HepG2 (cell line): ENCODE measurements around the gene UVSSA. TPM values are rescaled to one million over a fixed set of nuclear protein-coding genes. Genes with fewer than 3 reads are reported as not detected.

Experiments used
- ARID5B ChIP-seq: IDR thresholded peaks from 2 replicates; pipeline ENCODE4 v1.4.0; 2020; ENCODE audit warnings: mild to moderate bottlenecking, missing genetic modification reagents
- ASH2L ChIP-seq: fragments of 300-600, 200-600 bp; sonication (generic); IDR thresholded peaks from 2 replicates; pipeline ENCODE4 v1.7.0; 2017; ENCODE audit warnings: low read depth, mild to moderate bottlenecking, moderate library complexity, mixed read lengths, low read length; ENCODE audit not compliant: insufficient read length
- ATF7 ChIP-seq, 2 experiments: fragments of 450-650 bp in 1 of 2; sonication (generic) in 1 of 2; formaldehyde crosslinking in 1 of 2; IDR thresholded peaks; 2 replicates each; pipeline versions ENCODE4 v1.4.0 to v1.6.1; 2016 to 2020; ENCODE audit warnings: antibody characterized with exemption in 1 of 2, mild to moderate bottlenecking in 1 of 2, missing genetic modification reagents in 1 of 2
- CEBPB ChIP-seq: IDR thresholded peaks from 2 replicates; pipeline ENCODE4 v1.6.1; 2011; ENCODE audit warnings: low read depth, low read length, improper control_type of control experiment, borderline replicate concordance
- HCFC1 ChIP-seq: fragments of 150-350 bp; IDR thresholded peaks from 2 replicates; pipeline ENCODE4 v1.6.1; 2014; ENCODE audit warnings: low read depth, low read length
- HDAC1 ChIP-seq: sonication (generic); formaldehyde crosslinking; IDR thresholded peaks from 2 replicates; pipeline ENCODE4 v1.5.1; 2020; ENCODE audit warnings: mild to moderate bottlenecking, missing genetic modification reagents
- JARID2 ChIP-seq: sonication (generic); formaldehyde crosslinking; IDR thresholded peaks from 2 replicates; pipeline ENCODE4 v1.8.1; 2023; ENCODE audit warnings: missing genetic modification reagents, inconsistent platforms; ENCODE audit not compliant: insufficient replicate concordance
- KDM2A ChIP-seq: sonication (generic); formaldehyde crosslinking; IDR thresholded peaks from 2 replicates; pipeline ENCODE4 v1.4.0; 2020; ENCODE audit warnings: low read depth, missing genetic modification reagents, borderline replicate concordance
- KLF9 ChIP-seq: IDR thresholded peaks from 2 replicates; pipeline ENCODE4 v1.6.1; 2016; ENCODE audit warnings: low read depth
- MAFK ChIP-seq, 2 experiments: IDR thresholded peaks in 1 of 2; conservative IDR thresholded peaks in 1 of 2; 2 replicates each; pipeline ENCODE4 v1.6.1; 2011; ENCODE audit warnings: improper control_type of control experiment in 2 of 2, low read length in 2 of 2
- NFE2 ChIP-seq: sonication (generic); formaldehyde crosslinking; IDR thresholded peaks from 2 replicates; pipeline ENCODE4 v1.4.0; 2020; ENCODE audit warnings: missing genetic modification reagents
- RCOR2 ChIP-seq: IDR thresholded peaks from 2 replicates; pipeline ENCODE4 v1.6.1; 2016; ENCODE audit warnings: missing biosample characterization, missing genetic modification reagents
- RERE ChIP-seq: IDR thresholded peaks from 2 replicates; pipeline ENCODE4 v1.6.1; 2016; ENCODE audit warnings: low read depth, missing genetic modification reagents, missing compliant biosample characterization
- SRF ChIP-seq: IDR thresholded peaks from 2 replicates; pipeline ENCODE4 v1.6.1; 2011; ENCODE audit warnings: mild to moderate bottlenecking, low read depth, low read length, moderate library complexity
- TCF7L2 ChIP-seq: IDR thresholded peaks from 2 replicates; pipeline ENCODE4 v1.6.1; 2011; ENCODE audit warnings: mild to moderate bottlenecking, low read depth, low read length, moderate library complexity
- TEAD3 ChIP-seq: optimal IDR thresholded peaks from 2 replicates; pipeline ENCODE3; 2016; ENCODE audit warnings: borderline replicate concordance
- ZNF20 ChIP-seq: sonication (generic); formaldehyde crosslinking; IDR thresholded peaks from 2 replicates; pipeline ENCODE4 v1.4.0; 2020; ENCODE audit warnings: mild to moderate bottlenecking, moderate library complexity, missing genetic modification reagents
- ZNF296 ChIP-seq: sonication (generic); formaldehyde crosslinking; conservative IDR thresholded peaks from 2 replicates; pipeline ENCODE4 v1.5.0; 2020; ENCODE audit warnings: mild to moderate bottlenecking, missing genetic modification reagents
- ZNF510 ChIP-seq: sonication (generic); formaldehyde crosslinking; IDR thresholded peaks from 2 replicates; pipeline ENCODE4 v1.4.0; 2020; ENCODE audit warnings: low read depth, mild to moderate bottlenecking, missing genetic modification reagents
- ZNF546 ChIP-seq: sonication (generic); formaldehyde crosslinking; conservative IDR thresholded peaks from 2 replicates; pipeline ENCODE4 v1.8.1; 2023; ENCODE audit warnings: mild to moderate bottlenecking, missing genetic modification reagents
- ZNF564 ChIP-seq: sonication (generic); formaldehyde crosslinking; IDR thresholded peaks from 2 replicates; pipeline ENCODE4 v1.8.1; 2023; ENCODE audit warnings: mild to moderate bottlenecking, missing genetic modification reagents
- ZNF605 ChIP-seq: sonication (generic); formaldehyde crosslinking; IDR thresholded peaks from 2 replicates; pipeline ENCODE4 v1.8.0; 2022; ENCODE audit warnings: mild to moderate bottlenecking, missing genetic modification reagents
- ZSCAN31 ChIP-seq: sonication (generic); formaldehyde crosslinking; IDR thresholded peaks from 2 replicates; pipeline ENCODE4 v1.5.0; 2020; ENCODE audit warnings: low read depth, mild to moderate bottlenecking, missing genetic modification reagents
- polyA plus RNA-seq, 8 experiments: library from polyadenylated mRNA; depleted of rRNA in 3 of 8; stranded (reverse) in 7 of 8; unstranded in 1 of 8; fragments of >200 nt; fragmentation: Illumina TruSeq in 4 of 8; extraction: Trizol in 4 of 8; gene quantifications; 2 replicates each; pipeline versions ENCODE4 v1.2.1 to v1.2.3, GENCODE V29; 2011 to 2016; ENCODE audit warnings: low read depth in 4 of 8, missing spikeins in 1 of 8, mixed read lengths in 1 of 8; ENCODE audit not compliant: insufficient read depth in 1 of 8
- total RNA-seq, 5 experiments: library from RNA; depleted of rRNA; stranded (reverse); fragments of >200 nt; fragmentation: Illumina TruSeq; extraction: Trizol; gene quantifications; 2 replicates each; pipeline ENCODE4 v1.2.3, GENCODE V29; 2016; ENCODE audit warnings: low read depth in 1 of 5

UVSSA gene
- total and polyA plus RNA-seq, 2 of the 13 experiments (the other 11 are each of a cell fraction or from before 2014, with no cell fraction given): 4.6 to 8.4 TPM

- TF ChIP-seq ZNF510 (CRISPR knock-in tag) (no peak), ASH2L (peak; percentile 61), ZNF546 (CRISPR knock-in tag) (no peak), HDAC1 (peak; percentile 81), ARID5B (CRISPR knock-in tag) (no peak), ATF7 (IDR thresholded peaks at IDR 0.05) (no peak), ATF7 (CRISPR knock-in tag; IDR thresholded peaks at IDR 0.05) (peak; percentile 82; the same call in 1 of the 2 replicates), MAFK (conservative IDR thresholded peaks at IDR 0.05 in 1 of 2, IDR thresholded peaks at IDR 0.05 in 1 of 2; ENCODE audit: low read length in 2 of 2) (no peak), ZNF296 (CRISPR knock-in tag) (no peak), RERE (no peak), HCFC1 (peak; percentile 45; the same call in 1 of the 2 replicates), ZNF605 (CRISPR knock-in tag) (no peak), RCOR2 (CRISPR knock-in tag) (no peak), KLF9 (CRISPR knock-in tag) (peak; percentile 76), ZSCAN31 (CRISPR knock-in tag) (no peak), ZNF564 (no peak), KDM2A (CRISPR knock-in tag) (no peak; the same call in 1 of the 2 replicates), JARID2 (CRISPR knock-in tag) (no peak), NFE2 (CRISPR knock-in tag) (no peak), ZNF20 (CRISPR knock-in tag) (no peak), TEAD3 (CRISPR knock-in tag) (peak; percentile 69), SRF (no peak), CEBPB (no peak), TCF7L2 (no peak)
These were observed at the start of gene UVSSA (continued) for GRCh38 chr4:1346781-1347409.
